NCI-H2081 treated with DMSO at 0.1 percent for 48 hours (cell line): ENCODE measurements around the gene SERPINB6.
"Not testable (repeated sequence)": the region's sequence is repeated elsewhere in the genome, so short reads cannot be mapped to it uniquely, and the experiment has no call there.

Source experiments
- DNase-seq: peaks from one replicate; lab custom pipeline; 2025; lab: John Stamatoyannopoulos, UW

Gene SERPINB6

DNA sequence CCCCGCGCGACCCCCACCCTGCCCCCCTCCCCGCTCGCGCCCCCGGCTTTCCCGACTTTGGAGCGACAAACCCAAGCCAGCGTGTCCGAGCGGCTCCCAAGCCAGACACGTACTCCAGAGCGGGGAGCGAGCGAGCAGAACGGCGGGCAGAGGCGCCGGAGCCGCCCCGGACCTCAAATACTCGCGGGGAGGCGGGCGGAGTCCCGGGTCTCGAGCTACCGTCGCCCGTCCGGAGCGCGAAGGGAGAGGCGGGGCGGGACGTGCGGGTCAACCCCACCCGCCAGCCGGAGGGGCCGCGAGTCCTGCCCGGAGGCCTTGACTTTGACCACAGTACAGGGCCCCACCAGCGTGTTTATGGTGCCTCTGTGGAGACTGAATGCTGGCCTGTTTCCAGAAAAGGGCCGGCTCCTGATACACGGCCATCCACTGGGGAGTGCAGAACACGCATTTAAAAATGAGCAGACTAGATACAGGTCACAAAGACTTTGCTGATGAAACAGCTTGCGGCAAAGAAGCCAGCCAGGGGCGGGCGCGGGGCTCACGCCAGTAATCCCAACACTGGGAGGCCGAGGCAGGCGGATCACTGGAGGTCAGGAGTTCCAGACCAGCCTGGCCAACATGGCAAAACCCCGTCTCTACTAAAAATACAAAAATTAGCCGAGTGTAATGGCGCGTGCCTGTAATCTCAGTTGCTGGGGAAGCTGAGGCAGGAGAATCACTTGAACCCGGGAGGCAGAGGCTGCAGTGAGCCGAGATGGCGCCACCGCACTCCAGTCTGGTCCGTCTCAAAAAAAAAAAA, at the start of gene SERPINB6:
Gene SERPINB6 (minus strand): TSS at position 148 of the 799 bp plus-strand sequence. CDS start 12,235 bp downstream, outside the sequence.
- no peak for DNase-seq

DNA sequence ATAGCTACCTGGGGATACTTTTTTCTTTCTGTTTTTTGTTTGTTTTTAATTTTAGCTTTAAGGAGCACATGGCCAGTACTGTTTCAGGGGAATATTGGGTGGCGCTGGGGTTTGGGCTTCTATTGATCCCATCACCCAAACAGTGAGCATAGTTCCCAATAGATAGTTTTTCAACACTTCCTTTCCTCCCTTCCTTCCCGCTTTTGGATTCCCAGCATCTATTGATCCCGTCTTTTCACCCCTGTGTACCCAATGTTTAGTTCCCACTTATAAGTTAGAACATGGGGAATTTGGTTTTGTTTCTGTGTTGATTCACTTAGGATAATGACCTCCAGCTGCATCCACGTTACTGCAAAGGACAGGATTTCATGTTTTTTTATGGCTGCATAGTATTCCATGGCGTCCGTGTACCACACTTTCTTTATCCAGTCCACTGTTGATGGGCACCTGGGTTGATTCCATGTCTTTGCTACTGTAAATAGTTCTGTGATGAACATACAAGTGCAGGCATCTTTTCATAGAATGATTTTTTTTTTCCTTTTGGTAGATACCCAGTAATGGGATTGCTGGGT, 48.5 kb upstream of the SERPINB6 start:
- DNase-seq: no peak

DNA sequence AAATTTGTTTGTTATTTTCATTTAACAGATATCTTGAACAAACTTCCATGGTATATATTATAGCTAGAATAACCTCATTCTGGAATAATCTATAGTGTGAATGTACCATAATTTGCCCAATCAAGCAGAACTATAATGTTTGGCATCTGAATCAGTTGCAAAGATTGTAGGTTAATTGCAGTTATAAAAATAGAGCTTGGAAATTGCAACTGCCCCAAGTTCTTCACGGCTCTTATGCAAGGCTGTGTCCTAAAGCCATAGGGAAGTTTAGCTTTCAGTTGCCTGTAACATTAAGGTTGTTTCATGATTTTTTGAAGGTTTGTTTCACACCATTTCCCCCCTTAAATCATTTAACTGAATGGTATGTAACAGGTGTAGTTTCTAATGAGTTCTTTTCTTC, 47.7 kb upstream of the SERPINB6 start:
- no peak for DNase-seq

DNA sequence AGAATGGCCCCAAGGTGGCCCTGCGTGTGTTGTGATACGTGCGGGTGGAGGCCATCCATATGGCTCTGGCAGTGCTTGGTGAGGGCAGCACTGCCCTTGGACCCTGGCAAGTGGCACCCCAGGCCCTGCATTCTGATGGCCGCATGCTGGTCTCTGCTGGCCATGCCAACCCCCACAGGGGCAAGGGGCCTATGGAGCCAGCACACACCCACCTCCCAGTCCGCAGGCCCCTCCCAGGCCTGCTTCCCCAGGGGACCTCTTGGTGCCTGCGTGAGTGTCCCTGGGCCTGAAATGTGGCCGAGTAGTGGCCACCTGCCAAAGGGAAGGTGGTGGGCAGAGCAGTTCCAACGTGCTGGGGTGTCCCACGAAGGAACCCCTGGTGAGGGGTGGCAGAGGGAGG, 45.9 kb upstream of the SERPINB6 start:
- no peak for DNase-seq

DNA sequence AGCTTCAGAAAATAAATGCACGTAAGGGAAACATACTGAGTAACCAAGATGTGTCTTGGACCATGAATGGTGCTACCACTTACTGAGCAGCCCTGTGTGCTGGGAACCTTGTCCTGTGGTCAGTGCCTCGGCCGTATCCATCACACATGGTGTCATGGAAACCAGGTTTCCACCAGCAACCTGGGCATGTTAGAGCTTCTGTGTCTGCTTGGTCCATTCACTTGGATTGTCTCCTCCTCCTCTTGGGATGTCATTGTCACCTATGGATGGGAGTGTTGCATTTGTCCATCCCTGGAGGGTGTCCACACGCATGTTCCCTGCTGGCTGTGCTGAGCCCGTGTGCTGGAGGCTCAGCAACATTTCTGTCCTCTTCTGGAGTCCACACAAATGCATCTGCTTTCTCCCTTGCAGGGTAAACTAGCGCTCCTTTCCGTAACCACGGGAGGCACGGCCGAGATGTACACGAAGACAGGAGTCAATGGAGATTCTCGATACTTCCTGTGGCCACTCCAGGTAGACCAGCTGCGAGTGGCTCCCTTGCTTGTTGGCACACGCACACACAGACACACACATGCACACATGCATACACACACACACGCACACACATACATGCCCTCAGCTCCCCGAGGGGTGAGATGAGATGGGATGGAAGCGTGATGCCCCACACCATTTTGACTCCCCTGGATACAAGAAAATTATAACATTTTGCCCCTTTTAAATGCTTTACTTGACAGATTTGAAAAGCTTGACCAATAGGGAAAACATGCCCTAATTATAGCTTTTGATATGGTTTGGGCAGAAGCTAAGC, 45.3 kb upstream of the SERPINB6 start:
- DNase-seq: no peak

DNA sequence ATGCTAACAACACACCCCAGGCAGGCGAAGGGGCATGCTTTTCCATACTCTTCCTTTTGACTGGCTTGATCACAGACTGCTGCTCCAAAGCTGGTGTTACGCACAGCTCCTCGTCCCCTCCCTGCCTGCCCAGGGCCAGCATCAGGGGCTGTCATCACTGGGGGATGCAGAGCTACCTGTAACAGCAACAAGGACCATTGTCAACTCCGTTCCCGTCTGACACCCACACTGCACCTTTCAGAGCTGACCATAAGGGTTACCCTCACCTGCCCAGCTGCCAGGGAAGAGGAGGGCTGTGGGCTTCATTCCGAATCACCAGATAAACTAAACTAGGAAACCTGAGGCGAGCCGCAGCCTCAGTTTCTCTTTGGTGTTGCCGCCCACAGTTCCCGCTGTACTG, 43.8 kb upstream of the SERPINB6 start:
- DNase-seq: no peak

DNA sequence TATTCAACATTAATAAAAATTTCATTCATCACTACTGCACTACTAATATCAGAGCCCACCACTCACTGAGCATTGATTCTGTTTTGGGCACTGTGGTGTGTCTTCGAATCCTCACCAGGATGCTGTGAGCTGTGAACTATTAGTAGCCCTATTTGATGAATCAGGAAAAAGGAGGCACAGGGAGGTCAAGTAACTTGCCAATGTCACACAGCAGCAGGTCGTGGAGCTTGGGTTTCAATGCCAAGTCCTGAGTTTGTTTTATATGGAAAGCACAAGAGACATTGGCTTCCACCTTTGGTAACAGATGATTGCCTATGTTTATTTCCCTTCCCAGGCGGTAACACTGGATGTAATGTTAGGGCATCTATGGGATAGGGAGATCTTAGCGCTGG, 43.3 kb upstream of the SERPINB6 start:
- DNase-seq: no peak

DNA sequence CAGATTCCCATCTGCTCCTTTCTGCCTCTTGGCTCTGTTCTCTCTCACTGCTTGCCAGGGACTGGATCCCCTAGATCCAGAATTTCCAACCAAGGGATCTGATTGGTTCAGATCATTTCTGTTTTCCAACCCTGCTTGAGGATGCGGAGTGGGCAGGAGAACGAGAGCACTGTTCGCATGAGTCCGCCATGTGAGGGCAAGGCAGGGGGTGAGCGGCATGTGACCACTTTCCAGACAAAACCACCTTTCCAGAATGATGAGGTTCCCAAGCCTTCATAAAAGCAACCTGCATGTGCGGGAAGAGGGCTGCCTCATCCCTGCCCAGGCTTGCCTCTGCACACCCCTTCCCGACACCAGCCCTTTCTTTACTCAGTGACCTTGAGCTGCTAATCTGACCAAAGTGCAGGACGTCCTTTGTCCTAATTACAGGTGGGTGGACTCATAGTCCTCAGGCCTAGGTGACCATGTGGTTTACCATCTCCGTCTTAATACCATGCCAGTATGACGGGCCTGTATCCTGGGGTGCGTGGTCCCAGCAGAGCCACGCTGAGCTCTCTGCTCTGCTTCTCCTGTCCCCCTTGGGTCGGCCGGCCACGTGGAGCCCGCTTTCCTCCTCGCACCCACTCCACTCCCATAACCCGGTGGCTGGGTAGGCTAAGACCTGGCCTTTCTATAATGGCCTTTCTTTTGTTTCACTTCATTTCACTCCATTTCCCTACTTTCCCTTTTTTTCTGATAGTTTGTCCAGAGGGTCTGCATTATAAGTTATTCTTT, 42.7 kb upstream of the SERPINB6 start:
- no peak for DNase-seq

DNA sequence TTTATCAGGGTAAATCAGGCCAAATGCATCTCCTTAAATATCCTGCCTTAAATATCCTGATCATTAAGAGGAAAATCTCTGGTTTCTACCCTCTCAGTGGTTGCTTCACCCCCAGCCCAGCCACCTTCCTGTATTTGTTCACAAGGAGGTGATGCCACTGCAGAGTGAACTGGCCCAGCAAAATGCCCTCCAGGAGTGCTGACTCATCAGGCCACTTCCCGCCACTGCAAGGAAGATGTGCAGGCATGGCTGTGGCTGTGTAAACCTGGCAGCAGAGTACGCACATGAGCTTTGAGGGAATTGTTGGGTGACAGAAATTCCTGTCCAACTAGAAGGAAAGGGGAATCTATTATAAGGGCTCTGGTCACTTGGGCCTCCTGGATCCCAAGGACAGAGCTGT, 42.1 kb upstream of the SERPINB6 start:
- DNase-seq: no peak

DNA sequence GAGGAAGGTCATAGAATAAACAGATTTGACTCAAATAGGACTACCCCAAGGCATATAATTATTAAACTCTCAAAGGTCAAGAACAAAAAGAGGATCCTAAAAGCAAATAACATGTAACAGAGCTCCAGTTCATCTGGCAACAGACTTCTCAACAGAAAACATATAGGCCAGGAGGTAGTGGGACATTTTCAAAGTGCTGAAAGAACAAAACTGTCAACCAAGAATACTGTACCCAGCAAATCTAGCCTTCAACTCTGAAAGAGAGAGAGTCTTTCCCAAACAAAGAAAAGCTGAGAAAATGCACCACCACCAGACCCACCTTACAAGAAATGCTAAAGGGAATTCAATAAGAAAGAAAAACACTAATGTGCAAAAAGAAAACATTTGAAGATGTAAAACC, 40.2 kb upstream of the SERPINB6 start:
- no peak for DNase-seq

DNA sequence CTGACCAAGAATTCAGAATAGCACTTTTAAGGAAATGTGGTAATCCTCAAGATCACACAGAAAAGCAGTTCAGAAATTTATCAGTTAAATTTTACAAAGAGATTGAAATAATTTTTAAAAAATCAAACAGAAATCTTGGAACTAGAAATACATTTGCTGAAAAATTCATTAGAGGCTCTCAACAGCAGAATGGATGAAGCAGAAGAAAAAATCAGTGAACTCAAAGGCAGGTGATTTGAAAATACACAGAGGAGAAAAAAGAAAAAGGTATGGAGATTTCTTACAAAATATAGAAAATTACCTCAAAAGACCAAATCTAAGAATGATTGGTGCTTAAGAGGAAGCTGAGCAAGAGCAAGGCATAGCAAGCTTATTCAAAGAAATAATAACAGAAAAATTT, 39.8 kb upstream of the SERPINB6 start:
- DNase-seq: no peak

DNA sequence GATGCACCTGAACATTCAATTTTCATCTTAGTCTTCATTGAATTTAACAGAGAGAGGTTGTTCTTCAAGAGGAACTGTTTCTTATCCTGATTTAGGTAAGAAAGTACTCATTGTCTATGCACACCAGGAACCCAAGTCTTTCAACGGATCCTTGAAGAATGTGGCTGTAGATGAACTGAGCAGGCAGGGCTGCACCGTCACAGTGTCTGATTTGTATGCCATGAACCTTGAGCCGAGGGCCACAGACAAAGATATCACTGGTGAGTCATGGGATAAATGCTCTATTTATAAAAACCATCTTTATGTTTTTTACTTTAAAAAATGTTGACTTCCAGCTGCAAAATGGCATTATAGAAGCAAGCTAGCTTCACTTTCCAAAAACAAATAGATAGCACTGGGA, 38.6 kb upstream of the SERPINB6 start:
- DNase-seq: no peak

DNA sequence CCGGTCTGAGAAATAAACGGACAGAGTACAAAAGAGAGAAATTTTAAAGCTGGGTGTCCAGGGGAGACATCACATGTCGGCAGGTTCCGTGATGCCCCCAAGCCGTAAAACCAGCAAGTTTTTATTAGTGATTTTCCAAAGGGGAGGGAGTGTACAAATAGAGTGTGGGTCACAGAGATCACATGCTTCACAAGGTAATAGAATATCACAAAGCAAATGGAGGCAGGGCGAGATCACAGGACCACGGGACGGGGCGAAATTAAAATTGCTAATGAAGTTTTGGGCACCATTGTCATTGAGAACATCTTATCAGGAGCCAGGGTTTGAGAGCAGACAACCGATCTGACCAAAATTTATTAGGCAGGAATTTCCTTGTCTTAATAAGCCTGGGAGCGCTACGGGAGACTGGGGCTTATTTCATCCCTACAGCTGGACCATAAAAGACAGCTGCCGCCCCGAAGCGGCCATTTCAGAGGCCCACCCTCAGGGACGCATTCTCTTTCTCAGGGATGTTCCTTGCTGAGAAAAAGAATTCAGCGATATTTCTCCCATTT, 37.4 kb upstream of the SERPINB6 start:
- not testable (repeated sequence) for DNase-seq

DNA sequence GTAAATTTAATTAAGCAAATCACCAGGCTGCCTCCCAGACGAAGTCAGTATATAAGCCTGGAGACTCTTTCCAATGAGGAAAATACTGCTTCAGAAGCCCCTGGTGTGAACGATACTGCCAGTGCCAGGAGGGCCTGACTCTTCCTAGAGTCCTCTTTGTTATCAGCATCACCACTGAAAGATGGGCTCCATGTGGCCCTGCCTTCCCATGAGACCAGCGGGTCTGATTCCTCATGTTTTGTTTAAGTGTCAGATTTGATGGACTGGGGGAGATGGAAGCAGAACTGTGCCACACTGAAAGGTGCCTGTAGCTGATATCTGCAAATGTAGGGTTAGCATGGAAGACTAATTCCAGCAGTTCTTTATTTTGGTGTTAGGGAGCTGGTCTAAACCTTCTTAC, 36.2 kb upstream of the SERPINB6 start:
- DNase-seq: no peak

DNA sequence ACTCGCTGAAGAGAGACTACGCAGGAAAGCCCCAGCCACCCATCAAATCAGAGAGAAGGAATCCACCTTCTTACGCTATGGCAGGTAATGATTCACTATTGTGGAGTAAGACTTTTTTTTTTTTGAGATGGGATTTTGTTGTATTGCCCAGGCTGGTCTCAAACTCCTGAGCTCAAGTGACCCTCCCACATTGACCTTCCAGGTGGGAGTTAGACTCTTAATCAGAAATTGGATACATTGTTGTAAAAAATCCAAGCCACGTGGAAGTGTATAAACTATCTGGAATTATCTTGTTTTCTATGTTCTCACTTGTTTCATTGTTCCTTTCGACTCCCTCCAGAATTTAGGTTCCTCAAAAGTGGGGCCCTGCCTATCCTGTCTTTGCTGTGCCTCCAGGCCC, 35.1 kb upstream of the SERPINB6 start:
- DNase-seq: no peak

DNA sequence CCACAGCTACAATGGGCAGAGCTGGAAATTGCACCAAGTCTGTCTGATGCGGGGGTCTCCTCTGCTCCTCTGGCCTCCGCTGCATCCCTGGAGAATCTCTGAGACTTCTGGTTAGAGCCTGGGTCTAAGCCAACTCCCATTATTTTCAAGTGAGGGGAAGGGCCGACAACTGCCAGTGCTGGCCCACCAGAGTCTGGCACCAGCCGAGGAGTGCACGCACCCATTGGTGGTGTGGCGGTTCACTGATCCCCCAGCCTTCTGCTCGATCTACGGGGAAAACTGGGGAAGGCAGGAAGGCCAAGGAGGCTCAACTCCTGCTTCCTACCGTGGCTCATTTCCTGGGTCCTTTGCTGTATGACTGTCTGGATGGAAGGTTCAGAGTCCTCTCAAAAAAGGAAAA, 34.5 kb upstream of the SERPINB6 start:
- no peak for DNase-seq

DNA sequence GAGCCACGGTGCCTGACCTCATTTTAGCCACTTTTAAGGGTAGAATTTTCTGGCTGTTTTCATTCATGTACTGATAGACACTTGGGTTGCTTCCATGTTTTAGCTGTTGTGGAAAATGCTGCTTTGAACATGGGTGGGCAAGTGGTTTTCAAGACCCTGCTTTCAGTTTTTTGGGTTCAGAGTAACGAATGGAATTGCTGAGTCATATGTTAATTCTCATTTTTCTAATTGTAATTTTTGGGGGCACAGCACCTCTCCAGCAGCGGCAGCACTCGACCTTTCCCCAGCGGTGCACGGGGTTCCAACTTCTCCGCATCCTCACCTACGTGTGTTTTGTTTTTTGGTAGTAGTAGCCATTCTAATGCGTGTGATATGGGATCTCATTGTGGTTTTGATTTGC, 33.7 kb upstream of the SERPINB6 start:
- DNase-seq: no peak

DNA sequence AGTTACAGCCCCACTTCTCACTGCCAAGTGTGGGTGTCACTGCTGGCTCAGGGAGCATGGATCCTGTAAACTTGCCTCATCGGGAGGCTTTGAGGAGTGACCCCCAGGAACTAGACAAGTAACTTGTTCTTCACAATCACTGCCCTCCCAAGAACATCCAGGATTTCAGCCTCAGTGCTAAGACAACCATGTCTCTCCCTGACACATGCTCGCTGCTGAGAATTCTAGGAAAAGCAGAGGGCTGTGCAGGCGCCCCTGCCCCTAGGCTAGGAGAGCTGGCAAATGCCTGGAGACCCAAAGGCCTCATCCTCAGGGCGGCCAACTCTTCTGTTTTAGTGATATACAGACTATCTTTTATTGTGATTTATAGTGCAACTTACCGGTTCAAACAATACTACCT, 31.9 kb upstream of the SERPINB6 start:
- DNase-seq: not testable (repeated sequence)

DNA sequence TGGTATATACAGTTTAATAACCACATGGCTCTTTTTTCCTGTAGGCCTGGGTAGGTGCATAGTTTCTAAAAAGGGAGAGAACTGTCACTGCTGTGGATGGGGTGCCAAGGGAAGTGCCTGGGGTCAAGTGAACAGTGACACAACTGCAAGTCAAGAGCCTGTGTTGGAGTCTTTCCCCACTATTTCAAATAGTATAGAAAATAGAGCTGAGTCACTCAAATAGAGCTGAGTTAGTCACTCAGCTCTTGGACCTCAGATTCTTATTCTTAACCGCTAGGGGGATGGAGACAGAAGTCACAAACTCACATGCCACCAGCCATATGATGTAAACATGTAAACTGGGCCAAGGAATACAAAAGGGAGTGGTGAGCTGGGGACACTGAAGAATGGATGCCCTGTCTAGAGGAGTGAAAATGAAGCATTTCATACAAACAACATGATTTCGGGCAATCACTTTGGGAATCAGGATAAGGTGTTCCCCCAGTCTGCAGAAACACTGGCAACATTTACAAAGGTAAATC, 30.5 kb upstream of the SERPINB6 start:
- no peak for DNase-seq

DNA sequence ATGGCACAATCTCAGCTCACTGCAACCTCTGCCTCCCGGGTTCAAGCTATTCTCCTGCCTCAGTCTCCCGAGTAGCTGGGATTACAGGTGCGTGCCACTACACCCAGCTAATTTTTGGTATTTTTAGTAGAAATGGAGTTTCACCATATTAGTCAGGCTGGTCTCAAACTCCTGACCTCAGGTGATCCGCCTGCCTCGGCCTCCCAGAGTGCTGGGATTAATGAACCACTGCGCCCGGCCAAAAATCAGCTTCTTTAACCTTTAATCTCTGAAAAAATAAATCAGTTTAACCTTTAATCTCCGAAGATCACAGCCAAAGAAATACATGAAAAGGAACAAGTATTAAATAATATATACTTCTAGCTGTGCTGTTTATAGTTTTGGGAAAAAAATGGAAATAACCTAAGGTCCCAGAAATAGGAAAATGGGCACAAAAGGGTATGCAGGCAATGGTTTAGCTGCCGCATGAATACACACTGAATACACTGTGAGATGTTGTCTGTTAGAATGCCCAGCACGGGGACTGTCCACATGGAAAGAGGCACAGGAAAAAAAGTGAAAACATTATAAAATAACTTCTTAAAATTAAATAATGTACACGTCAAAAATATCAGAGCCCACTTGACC, 29.9 kb upstream of the SERPINB6 start:
- no peak for DNase-seq
